Ishikawa (cell line): Measurements from ENCODE around the gene GSAP.

Source experiments
- CEBPB ChIP-seq: IDR thresholded peaks from 2 replicates; pipeline ENCODE4 v1.6.1; 2012
- CREB1 ChIP-seq: IDR thresholded peaks from 2 replicates; pipeline ENCODE4 v1.6.1; 2012; ENCODE audit warnings: low read depth
- EGR1 ChIP-seq: IDR thresholded peaks from 2 replicates; pipeline ENCODE4 v1.6.1; 2012
- EP300 ChIP-seq: IDR thresholded peaks from 2 replicates; pipeline ENCODE4 v1.6.1; 2012; ENCODE audit warnings: borderline replicate concordance
- FOXM1 ChIP-seq: IDR thresholded peaks from 2 replicates; pipeline ENCODE4 v1.6.1; 2012; ENCODE audit warnings: low read depth, borderline replicate concordance
- MAX ChIP-seq: IDR thresholded peaks from 2 replicates; pipeline ENCODE4 v1.6.1; 2012
- NFIC ChIP-seq: IDR thresholded peaks from 2 replicates; pipeline ENCODE4 v1.6.1; 2012
- RAD21 ChIP-seq: IDR thresholded peaks from 2 replicates; pipeline ENCODE4 v1.6.1; 2012; ENCODE audit warnings: low read depth
- REST ChIP-seq: IDR thresholded peaks from 2 replicates; pipeline ENCODE4 v1.6.1; 2012; ENCODE audit warnings: low read depth, mild to moderate bottlenecking
- TAF1 ChIP-seq: IDR thresholded peaks from 2 replicates; pipeline ENCODE4 v1.6.1; 2012; ENCODE audit warnings: low read depth, mild to moderate bottlenecking
- TCF12 ChIP-seq: IDR thresholded peaks from 2 replicates; pipeline ENCODE4 v1.6.1; 2012; ENCODE audit warnings: low read depth
- TEAD4 ChIP-seq: IDR thresholded peaks from 2 replicates; pipeline ENCODE4 v1.6.1; 2012
- USF1 ChIP-seq: IDR thresholded peaks from 2 replicates; pipeline ENCODE4 v1.6.1; 2012
- YY1 ChIP-seq: IDR thresholded peaks from 2 replicates; pipeline ENCODE4 v1.6.1; 2012; ENCODE audit warnings: low read depth
- ZBTB7A ChIP-seq: IDR thresholded peaks from 2 replicates; pipeline ENCODE4 v1.6.1; 2012; ENCODE audit warnings: low read depth

GSAP gene

DNA sequence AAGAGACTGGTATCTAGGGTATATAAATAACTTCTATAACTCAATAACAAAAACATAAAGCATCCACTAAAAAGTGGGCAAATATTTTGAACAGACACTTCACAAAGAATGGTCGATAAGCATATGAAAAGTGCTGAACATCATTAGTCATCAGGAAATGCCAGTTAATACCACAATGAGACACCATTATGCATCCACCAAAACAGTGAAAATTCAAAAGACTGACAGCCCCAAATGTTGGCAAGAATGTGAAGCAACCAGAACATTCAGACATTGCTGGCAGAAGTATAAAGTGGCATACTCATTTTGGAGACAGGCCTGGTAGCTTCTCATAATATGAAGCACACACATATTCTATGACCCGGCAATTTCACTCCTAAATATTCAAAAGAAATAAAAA is 26.5 kb upstream of the GSAP start:
- TF ChIP-seq REST (no peak), YY1 (no peak)

DNA sequence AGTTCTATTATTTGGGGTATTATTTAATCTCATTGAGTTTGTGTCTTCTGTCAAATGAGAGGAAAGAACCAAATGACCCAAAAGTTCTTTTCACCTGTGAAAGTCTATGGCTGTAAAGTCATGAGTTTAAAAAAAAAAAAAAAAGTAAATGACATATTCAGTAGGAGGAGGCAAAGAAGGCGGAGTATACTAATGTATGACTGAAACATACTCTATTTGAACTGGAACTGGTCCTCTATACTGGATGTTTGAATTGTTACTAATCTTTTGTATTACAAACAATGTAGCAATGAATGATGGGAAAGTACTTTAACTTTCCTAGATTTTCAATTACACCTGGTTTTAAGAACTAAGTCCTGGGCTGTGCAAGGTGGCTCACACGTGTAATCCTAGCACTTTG is 24.9 kb upstream of the GSAP start:
- TF ChIP-seq REST (no peak), TAF1 (no peak), RAD21 (no peak), CREB1 (no peak), MAX (no peak), EP300 (no peak), TCF12 (no peak), FOXM1 (no peak), CEBPB (no peak), YY1 (no peak), USF1 (no peak)

- TF ChIP-seq MAX, result no peak
- no peak for TF ChIP-seq YY1
- no peak for TF ChIP-seq CEBPB
- no peak for TF ChIP-seq EP300
- no peak for TF ChIP-seq FOXM1
- no peak for TF ChIP-seq EGR1
- peak; percentile 42 for TF ChIP-seq RAD21
- TF ChIP-seq REST, result no peak
- no peak for TF ChIP-seq NFIC
Measured at GRCh38 chr7:77439572-77439971, 23.4 kb upstream of the GSAP start.

GRCh38 chr7:77438131-77438530 is 22.0 kb upstream of the GSAP start:
- no peak for TF ChIP-seq ZBTB7A
- TF ChIP-seq MAX, result no peak
- no peak for TF ChIP-seq TAF1
- no peak for TF ChIP-seq TEAD4

- TF ChIP-seq MAX (no peak), USF1 (no peak), ZBTB7A (no peak), TCF12 (no peak), TEAD4 (no peak), CREB1 (no peak), NFIC (no peak), YY1 (no peak), FOXM1 (no peak), CEBPB (no peak), TAF1 (no peak), RAD21 (no peak), EP300 (no peak), EGR1 (no peak), REST (no peak)
Measured at GRCh38 chr7:77434570-77435275, 18.6 kb upstream of the GSAP start.
